ENCODE data around the gene GALNT18.
"Not testable (repeated sequence)": the region's sequence is repeated elsewhere in the genome, so short reads cannot be mapped to it uniquely, and the experiment has no call there.

The GALNT18 gene

DNA sequence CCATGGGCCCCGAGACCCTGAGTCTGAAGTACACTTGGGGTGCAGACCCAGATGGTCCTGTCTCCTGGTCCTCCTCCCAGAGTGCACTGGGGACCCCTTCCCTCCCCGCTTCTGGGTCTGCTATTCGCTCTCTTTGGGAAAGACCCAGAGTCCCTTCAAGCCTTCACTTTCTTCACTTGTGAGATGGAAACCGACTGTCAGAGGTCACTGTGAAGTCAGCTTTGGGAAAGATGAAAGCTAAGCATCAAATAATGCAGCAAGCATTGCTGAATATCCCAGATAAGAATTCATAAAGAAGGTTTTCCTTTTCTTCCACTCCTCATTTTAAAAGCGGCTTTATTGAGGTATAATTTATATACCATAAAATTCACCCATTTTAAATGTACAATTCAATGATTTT is 163.8 kb downstream of the GALNT18 start:
- DNase-seq (ENCODE audit: low read depth): no peak

DNA sequence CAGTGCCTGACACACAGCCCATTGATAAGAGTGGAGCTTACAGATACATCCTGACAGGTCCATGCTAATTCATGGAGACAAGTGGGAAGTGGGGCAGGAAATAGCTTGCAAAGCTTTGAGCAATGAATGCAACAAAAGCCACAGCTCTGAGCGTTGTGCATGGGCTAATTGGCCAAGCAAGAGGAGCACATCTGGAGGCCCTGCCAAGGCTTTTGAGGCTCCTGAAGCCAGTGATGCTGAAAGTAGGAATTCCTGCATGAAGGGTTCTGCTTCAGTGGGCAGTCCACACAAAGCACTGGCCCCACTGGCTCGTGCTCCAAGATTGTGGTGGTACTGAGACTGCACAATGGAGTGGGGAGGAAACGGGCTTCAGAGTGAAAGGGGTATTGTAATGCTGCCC is 164.9 kb downstream of the GALNT18 start:
- no peak for DNase-seq (ENCODE audit: low read depth)

DNA sequence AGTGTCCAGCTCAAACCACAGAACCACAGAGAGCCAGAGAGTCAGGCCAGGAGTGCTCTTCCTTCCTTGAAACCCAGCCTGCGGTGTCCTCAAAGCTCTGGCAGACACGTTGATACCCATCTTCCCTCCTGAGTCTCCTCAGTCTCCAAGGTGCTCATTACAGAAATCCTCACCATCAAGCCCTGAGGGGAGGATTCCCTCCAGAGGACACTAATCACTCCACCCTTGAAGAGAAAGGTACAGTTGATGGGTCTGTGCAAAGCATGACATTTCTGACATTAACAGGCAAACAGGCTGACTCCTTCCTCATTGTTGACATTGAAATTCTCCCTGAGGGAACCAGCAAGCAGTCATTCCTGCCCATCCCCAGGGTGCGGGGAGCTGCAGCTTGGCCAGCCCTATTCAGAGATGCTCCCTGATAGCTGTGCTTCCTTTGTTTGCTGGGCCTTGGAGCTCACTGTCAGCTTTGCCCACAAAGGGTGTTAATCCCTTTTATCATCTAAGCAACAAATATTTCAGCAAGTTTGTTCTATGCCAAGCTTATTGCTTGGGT is 167.1 kb downstream of the GALNT18 start:
- no peak for DNase-seq (ENCODE audit: low read depth)

DNA sequence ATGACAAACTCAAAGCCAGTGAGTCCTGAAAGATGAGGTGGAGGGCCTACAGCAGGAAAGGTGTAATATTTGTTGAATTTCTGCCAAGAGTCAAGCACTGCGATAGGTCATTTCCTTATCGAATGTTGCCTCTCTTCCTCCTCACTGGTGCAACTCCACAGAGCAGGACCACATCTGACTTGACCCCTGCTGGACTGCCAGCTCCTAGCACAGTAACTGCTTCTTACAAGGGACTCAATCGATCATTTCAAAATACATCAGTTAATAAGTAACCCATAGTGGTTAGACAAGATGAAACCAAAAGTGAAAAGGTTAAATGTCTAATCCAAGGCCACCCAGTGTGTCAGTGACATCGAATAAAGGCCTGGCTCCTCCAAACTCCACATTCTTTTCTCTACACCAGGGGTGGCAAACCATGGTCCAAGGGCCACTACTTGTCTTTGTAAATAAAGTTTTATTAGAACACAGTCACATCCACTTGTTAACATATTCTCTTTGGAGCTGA is 170.3 kb downstream of the GALNT18 start:
- peak; percentile 88 for DNase-seq (ENCODE audit: low read depth)

DNA sequence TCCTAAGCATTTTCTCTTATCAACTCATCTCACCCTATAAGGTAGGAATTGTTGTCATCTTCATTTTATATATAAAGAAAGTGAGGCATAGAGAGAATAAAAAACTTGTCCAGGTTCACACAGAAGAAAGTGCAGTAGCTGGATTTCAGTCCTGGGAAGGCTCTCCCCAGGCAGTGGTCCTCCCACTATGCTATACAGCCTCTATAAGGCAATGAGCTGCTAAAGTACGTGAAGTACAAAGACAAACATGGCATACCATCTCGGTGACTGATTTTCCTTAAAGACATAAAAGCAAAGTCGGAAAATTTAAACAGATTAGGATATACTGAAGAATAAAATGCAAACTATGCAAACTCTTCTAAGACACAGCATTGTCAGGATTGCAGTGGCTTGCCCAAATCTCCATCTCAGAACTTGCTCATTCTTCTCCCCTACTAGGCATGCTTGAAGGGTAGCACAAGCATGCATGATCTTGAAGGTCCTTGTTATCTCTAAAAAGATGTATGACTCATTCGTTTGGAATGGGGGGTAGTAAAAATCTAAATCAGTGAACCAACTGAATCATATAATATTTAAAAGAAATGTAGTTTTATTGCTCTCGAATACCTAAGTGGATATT is 171.0 kb downstream of the GALNT18 start:
- DNase-seq (ENCODE audit: low read depth): peak; percentile 97

DNA sequence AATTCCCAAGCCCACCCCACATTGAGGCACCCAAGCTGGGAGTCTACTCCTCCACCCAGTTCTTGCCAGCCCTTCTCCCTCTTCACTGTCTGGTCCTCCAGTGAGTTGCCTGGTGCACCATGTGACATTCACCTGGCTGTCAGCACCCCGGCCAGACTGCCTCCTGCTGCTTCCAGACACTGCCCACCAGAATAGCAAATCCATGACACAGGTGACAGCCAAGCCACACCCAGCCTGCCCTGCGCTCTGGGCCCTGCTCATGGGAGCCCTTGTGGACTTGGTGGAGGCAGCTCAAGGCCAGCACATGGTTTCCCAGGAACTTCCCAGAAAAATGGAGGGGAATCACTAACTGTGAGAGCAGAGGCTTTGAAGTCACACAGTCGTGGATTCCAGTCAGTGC is 172.5 kb downstream of the GALNT18 start:
- DNase-seq (ENCODE audit: low read depth): no peak

DNA sequence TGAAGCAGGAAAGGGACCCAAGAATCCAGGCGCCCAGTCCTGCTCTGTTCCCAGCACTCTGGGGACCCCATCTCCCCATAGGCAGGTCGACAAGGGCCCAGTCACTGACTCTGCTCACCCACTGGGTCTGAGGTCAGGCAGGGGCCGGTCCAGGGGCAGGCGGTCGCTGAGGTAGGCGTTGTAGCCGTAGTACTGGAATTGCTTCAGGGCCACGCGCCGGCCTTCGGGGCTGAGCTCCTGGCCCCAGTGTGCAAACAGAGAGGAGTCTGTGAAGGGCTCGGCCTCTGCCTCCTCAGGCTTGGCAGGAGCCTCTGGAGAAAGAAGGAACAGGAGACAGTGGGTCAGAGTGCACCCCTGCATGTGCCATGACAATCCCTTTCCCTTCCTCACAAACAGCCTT is 173.2 kb downstream of the GALNT18 start:
- DNase-seq (ENCODE audit: low read depth): no peak

DNA sequence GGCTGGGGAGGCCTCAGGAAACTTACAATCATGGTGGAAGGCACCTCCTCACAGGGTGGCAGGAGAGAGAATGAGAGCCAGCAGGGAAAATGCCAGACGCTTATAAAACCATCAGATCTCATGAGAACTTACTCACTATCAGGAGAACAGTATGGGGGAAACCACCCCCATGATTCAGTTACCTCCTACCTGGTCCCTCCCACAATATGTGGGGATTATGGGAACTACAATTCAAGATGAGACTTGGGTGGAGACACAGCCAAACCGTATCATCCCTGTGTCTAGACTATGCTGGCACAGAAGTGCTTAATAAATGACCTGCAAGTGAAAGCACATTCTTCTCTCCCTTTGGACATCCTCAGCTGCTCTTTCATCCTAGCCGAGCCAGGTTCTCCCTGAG is 174.2 kb downstream of the GALNT18 start:
- not testable (repeated sequence) for DNase-seq (ENCODE audit: low read depth)

DNA sequence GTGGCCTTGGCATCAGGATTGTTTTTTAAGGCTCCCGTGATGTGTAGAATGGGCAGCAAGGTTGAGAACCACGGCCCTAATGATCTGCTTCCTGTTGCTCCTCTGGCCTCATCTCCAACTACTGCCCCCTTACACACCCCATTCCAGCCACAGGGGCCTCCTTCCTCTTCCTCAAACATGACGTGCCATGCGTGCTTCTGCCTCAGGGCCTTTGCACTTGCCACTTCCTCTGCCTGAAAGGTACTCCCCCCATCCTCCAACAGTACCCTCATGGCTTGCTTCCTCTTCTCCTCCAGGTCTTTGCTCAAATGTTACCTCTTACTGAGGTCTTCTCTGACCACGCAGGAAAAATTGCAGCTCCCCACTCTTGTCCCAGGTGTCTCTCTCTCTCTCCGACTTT is 174.8 kb downstream of the GALNT18 start:
- DNase-seq (ENCODE audit: low read depth): no peak

DNA sequence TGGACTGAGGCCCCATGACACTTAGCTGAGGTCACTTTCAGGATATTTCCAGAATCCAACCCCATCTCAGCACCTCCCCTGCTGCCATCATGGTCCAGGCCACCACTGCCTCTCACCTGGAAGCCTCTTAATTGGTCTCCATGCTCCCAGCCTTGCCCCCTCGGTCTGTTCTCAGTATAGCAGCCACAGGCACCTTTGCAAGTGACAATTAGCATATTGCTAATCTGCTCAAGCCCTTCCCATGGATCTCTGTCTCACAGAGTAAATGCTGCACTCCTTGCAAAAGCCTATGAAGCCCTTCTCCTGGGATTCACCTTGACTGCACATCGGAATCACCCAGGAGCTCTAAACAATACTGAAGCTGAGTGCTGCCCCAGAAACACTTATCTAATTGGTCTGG is 175.2 kb downstream of the GALNT18 start:
- no peak for DNase-seq (ENCODE audit: low read depth)

DNA sequence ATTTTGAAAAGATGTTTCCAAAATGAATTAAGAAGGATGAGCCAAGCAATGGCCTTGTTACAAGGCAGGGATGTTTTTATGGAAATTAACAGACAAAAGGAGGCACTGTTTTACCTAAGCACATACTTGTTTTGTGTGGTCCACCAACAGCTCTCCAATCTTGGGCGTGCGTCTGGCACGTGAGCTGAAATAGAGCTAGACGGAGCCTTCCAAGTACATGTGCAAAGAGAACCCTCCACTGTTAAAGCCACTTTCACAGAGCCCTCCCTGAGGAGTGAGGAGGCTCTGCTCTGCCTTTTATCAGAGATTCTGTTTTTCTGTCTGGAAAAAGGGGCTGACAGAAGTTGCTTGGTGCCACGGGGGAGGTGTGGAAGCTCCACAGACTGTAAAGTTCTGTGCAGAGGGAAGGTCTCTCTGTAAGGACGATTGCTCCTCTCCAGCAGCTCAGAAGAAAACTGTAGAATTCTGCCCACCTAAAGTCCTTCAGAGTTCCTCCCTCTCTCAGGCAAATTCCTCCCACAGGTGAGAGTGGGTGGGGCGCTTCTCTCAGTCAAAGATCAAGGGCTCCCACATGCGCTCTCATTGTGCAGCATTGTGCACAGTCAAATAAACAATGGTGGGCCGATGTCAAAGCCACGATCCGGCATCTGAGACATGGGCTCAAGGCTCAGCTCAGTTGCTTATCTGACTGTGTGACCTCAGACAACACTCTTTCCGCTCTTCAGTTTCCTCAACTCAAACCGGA is 176.2 kb downstream of the GALNT18 start:
- no peak for DNase-seq (ENCODE audit: low read depth)

DNA sequence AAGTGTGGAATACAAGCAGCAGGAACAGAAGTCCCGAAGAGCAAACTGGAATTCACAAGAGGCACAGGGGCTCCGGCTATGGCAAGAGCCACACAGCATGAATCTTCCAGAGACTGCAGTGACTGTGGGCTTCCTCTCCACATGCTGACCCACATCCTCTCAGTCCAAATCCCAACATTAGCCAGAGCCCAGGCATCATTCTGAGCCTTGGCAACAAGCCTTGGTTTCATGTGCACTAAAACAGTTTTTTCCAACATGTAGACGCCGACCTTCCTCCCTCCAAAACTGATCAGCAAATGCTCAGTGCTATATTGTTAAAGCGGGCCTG is 177.0 kb downstream of the GALNT18 start:
- DNase-seq (ENCODE audit: low read depth): no peak

DNA sequence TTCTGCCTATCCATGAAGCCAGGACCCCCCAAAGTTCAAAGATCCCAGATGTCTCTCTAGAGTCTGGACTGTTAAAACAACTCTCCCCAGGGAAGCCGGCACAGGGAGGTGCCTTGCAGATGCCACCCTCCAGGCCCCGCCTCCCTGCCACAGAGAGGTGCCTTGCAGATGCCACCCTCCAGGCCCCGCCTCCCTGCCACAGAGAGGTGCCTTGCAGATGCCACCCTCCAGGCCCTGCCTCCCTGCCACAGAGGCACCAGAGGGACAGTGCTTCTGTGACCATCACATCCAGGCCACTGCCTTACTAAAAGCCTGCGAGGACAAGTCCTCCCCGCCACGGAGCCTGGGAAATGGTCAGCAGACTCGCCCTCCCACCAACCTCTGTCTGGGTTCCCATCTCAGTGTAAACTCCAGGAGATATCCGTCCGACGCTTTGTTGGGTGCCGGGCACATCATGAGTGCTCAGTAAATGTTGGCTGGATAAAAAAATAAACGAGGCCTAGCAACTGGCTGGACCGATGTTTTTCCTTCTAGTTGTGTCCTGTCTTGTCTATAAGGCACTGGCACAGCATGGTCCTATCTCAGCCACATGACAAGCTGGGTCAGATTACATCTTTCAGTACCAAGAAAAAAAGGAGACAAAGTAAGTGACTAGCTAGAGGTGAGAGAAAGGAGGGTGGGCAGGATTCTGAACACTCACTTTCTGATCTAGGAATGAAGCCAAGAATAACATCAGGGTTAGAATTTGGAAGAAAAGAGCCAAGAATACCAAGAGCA is 177.6 kb downstream of the GALNT18 start:
- peak; percentile 65 for DNase-seq (ENCODE audit: low read depth)

DNA sequence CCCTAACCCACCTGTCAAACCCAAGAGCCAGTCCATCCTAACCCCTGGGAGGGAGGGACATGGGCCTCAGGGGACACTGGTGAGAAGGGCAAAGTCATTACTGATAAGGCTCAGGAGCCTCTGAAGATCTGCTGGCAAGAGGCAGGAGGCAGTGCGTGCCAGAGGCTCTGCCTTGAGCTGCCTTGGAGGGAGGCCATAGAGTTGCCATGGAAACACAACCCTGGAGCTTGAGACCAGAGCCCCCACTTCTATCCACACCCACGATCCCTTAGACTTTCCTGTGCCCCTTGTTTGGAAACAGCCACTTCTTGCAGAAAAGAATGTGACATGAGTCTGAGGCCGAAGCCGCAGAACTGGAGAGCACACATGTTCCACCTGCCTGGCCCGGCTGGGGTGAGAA is 179.0 kb downstream of the GALNT18 start:
- DNase-seq (ENCODE audit: low read depth): no peak

DNA sequence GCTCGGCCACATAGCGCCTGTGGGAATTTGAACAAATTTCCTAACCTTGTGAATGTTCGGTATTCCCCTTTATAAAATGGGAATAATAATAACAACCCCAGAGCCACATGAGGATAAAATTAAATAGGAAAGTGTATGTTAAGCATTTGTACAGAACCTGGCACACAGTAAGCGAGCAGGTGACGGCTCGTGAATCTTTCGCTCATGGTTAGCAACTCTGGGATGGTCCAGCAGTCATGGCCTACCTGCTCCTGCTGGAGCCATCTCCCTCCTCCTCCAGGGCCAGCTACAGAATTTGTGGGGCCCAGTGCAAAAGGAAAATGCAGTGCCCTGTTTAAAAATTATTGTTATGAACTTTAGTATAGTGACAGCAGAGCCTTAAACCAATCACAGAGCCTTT is 180.3 kb downstream of the GALNT18 start:
- DNase-seq (ENCODE audit: low read depth): no peak

DNA sequence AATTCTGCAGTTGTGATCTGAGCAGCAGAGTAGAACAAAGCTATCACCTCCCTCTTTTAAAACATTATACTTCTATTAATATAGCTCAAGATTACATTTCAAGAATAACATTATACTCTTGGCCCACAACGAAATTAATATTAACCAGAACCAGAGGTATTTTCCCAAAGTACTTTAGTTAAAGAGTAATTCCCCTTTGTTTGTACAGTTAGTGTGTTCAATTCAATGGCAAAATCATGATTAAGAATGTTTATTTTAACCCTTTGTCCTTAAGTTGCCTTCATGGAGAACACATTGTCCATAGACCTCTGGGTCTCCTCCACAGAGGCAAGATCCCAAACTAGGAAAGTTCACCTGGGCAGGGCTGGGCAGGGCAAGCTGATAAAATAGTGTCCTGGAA is 180.7 kb downstream of the GALNT18 start:
- no peak for DNase-seq (ENCODE audit: low read depth)

DNA sequence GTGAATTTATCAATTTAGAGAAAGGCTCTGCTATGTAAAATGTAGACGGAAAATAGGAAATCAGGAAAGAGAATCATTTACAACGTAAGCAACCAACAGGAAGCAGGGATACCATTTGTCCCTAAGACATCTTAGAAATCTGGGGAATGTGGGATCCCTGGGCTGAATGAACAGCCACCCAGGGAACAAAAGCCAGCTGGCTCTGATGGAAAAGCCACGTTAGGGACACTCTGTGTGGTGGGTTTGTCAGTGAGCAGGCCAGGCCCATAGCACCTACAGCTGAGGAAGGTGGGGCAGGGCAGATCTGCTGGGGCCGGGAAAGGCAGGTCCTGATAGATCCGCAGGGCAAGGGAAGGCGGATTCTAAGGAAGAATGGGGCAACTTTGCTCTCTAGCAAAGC is 181.7 kb downstream of the GALNT18 start:
- no peak for DNase-seq (ENCODE audit: low read depth)

DNA sequence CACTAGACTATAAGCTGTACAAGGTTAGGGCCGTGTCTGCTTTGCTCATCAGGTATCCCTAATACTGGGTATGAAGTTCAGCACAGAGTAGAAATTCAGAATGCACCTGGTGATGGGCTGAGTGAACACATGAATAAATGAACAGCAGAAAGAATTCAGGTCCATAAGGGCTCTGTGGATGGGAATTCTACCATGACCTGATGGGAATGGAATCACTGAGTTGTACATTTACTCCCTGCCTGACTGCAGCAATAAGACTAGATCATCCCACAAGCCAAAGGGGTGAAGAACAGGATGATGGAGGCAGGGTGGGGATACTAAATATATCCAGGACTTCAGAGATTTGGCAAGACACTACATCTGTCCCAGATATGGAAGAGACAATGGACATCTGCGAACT is 182.2 kb downstream of the GALNT18 start:
- no peak for DNase-seq (ENCODE audit: low read depth)

DNA sequence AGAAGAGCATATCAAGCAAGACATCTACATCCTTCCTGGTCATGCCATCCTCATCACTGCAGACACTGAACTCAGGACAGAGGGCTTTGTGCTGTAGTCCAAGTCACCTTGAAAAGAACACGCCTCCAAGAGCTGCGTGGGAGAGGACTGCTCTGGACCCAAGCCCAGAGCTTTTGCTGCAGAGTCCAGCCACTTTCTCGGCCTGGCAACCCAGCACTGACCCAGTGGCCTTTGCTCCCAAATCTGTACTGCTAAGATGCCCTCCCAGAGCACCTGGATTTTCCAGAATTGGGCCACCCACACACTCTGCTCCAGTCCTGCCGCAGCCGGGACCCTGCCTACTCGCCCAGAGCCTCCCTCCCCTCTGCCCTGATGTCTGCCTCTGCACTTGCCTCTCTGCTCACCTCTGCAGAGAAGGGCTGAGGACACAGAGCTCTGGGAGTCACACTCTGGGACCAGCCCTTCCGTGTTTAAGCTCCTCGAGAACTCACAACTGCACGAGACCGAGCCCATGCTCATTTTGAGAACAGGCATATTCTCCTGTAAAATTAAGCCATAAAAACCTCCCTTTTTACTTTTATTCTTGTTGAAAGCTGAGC is 185.0 kb downstream of the GALNT18 start:
- DNase-seq (ENCODE audit: low read depth): no peak

DNA sequence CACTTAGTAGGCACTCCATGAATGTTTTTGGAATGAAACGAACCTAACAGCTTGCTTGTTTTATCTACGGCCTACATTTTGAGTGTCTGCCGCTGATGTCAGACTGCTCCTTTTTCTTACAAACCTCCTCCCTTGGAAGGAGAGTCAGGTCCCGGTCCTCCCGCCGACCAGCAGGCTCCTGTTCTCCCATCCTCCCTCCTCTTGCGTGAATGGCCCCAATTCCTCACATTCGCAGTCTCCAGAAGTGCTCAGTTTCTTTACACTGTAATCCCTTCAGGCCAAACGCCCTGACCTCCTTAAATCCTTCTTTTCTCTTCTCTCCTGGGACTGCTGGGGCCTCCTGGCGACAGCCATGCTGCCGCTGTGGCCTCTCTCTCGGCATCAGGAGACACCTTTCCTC is 186.2 kb downstream of the GALNT18 start:
- no peak for DNase-seq (ENCODE audit: low read depth)

DNA sequence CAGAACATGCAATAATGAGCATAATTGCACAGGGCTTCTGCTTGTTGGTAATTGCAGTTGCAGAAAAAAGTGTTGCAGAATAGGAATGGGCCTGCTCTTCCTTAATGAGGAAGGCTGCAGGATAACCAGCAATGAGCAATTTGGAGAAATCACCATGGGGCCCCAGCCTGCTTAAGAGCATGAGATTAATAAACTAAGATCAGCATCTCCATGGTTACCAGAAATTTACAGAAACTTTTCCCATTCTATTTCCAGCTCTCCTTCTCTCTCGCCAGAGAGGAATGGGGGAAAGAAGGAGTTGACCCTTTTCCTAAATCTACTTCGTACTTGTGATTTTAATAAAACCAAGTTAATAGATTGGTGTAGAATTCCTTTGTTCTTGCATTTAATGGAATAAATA is 187.8 kb downstream of the GALNT18 start:
- DNase-seq (ENCODE audit: low read depth): no peak

DNA sequence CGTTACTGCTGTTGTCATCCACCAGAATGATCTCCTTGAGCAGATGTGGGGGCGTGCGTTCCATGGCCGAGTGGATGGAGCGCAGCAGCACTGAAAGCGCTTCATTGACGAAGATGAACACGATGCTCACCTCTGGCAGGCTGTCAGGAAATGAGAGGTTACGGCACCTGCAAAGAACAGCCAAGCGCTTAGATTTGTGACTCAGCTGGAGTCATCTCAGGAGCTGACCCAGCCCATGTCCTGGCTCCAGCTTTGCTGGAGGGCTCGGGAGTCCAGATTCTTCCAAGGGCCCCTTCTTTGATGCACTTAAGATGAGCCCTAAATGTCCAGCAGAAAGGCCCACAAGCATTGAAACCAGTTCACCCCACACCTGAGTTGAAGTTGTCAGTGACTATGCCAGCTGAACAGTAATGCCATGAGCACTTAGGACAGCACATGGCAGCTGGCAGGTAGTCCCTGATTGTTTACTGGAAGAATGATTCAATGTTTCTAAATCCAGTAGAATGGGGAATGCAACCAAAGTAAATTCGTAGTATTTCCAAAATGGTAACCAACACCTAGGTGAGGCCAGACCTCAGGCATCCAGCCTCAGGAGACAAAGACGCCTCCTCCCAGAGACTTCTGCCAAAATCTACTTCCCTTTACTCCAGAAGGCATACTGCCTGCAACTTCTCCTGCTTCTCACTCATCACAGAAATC is 189.0 kb downstream of the GALNT18 start:
- DNase-seq (ENCODE audit: low read depth): no peak
